Measurements from ENCODE around the gene ELAC1.

GRCh38 chr18:50926521-50926920 is 41.3 kb upstream of the ELAC1 start:
- TF ChIP-seq, protein P1, sequence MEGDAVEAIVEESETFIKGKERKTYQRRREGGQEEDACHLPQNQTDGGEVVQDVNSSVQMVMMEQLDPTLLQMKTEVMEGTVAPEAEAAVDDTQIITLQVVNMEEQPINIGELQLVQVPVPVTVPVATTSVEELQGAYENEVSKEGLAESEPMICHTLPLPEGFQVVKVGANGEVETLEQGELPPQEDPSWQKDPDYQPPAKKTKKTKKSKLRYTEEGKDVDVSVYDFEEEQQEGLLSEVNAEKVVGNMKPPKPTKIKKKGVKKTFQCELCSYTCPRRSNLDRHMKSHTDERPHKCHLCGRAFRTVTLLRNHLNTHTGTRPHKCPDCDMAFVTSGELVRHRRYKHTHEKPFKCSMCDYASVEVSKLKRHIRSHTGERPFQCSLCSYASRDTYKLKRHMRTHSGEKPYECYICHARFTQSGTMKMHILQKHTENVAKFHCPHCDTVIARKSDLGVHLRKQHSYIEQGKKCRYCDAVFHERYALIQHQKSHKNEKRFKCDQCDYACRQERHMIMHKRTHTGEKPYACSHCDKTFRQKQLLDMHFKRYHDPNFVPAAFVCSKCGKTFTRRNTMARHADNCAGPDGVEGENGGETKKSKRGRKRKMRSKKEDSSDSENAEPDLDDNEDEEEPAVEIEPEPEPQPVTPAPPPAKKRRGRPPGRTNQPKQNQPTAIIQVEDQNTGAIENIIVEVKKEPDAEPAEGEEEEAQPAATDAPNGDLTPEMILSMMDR (IDR thresholded peaks at IDR 0.05; ENCODE audit: low read length): no peak
- TF ChIP-seq EZH2phosphoT487 (IDR thresholded peaks at IDR 0.05; ENCODE audit: low read length) (no peak), EZH2 (optimal IDR thresholded peaks at IDR 0.05; ENCODE audit: low read depth, low read length) (no peak)

Measured in MM.1S (cell line).